CD4-positive, alpha-beta T cell treated with Interleukin-21 for 1 hour (primary cell): ENCODE data around the gene GATA3.

ENCODE experiments used
- DNase-seq: peaks from one replicate; pipeline ENCODE4 v3.0.0-alpha.2; 2020

Gene GATA3

GRCh38 chr10:8103543-8103942 lies 49.1 kb downstream of the GATA3 start:
- no peak for DNase-seq

DNA sequence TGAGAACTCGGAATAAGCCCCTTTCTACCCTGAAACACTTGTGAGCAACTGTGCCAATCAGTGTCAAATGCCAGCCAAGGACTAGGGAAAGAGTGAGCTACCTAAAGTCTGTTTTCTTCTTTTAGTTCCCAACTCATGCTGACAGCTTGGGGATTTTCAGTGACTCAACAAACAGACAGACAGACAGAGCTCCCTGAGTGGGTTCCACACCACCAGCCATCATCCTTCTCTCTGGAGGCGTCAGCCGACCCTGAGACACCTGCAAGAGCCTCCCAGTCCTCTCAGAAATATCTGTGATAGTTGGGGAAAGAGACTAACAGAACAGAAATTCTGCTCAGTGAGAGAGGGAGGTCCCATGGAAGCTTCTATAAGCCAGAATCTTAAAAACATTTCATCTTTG lies 49.5 kb downstream of the GATA3 start:
- DNase-seq = no peak

DNA sequence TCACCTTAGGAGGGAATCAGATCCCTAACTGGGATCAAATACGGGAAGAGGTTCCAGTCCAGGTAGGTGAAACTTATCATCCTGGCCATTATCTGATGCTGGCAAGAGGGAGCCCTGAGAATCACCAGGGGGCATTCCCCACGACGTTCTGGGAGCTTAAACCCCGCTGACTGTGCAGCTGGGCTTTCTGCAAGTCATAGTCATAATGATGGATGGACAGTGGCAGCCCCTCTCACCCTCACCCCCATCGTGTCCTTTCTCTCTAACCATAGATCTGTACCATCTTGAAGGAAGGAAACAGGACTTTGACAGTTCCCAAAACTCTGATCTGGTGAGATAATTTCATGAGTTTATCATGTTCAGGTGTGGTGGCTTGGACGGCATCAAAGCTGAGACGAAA lies 50.2 kb downstream of the GATA3 start:
- DNase-seq = no peak

DNA sequence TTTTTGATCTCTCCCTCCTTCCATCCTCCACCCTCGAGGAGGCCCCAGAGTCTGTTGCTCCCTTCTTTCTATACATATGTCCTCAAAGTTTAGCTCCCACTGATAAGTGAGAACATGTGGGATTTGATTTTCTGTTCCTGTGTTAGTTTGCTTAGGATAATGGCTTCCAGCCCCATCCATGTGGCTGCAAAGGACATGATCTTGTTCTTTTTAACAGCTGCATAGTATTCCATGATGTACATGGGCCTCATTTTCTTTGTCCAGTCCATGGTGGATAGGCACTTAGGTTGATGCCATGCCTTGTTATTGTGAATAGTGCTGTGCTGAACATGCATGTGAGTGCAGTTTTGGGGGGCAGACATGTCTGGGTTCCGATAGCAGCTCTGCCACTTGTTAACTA lies 51.4 kb downstream of the GATA3 start:
- DNase-seq = no peak

- DNase-seq = no peak
Observed at GRCh38 chr10:8112230-8112905, 57.9 kb downstream of the GATA3 start.

DNA sequence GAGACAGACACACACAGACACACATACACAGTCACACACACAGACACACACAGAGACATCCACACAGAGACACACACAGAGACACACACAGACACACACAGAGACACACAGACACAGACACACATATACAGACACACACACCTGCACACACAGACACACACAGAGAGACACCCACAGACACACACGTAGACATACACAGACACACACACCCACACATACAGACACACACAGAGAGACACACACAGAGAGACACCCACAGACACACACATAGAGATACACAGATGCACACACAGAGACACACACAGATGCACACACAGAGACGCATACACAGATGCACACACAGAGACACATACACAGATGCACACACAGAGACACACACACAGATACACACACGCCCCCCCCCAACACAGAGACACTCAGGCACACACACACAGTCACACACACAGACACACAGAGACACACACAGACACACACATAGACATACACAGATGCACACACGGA lies 58.5 kb downstream of the GATA3 start:
- DNase-seq = no peak

GRCh38 chr10:8113616-8114015 lies 59.1 kb downstream of the GATA3 start:
- DNase-seq = no peak

GRCh38 chr10:8114741-8115617 lies 60.5 kb downstream of the GATA3 start:
- DNase-seq = no peak

- no peak for DNase-seq
Observed at GRCh38 chr10:8115618-8115980, 61.1 kb downstream of the GATA3 start.

GRCh38 chr10:8116474-8116873 lies 62.0 kb downstream of the GATA3 start:
- DNase-seq = no peak

GRCh38 chr10:8116926-8117493 lies 62.5 kb downstream of the GATA3 start:
- DNase-seq = no peak

GRCh38 chr10:8121201-8121890 lies 66.9 kb downstream of the GATA3 start:
- DNase-seq = no peak

DNA sequence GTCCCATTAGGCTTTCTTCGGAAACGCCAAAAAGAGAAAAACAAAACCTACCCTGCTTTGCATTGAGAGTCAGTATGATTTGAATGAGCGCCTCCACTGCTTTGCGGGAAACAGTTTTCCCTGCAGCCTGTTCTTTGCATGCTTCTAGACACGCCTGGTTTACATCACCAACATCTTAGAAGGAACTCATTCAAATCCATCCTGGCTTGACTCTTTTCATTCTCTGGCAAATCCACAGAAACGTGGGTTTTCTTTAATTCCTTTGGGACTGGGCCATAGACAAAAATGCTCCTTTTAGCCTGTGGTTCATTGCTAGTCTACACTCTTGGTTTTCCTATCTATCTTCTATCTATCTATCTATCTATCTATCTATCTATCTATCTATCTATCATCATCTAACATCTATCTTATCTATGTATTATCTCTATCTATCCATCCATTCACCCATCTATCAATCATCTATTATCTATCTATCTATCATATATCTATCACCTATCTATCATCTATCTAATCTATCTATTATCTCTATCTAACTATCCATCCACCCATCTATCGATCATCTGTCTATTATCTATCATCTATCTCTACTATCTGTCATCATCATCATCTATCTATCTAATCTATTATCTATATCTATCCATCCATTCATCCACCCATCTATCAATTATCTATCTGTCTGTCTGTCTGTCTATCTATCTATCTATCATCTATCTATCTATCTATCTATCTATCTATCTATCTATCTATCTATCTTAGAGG lies 68.3 kb downstream of the GATA3 start:
- DNase-seq = no peak

DNA sequence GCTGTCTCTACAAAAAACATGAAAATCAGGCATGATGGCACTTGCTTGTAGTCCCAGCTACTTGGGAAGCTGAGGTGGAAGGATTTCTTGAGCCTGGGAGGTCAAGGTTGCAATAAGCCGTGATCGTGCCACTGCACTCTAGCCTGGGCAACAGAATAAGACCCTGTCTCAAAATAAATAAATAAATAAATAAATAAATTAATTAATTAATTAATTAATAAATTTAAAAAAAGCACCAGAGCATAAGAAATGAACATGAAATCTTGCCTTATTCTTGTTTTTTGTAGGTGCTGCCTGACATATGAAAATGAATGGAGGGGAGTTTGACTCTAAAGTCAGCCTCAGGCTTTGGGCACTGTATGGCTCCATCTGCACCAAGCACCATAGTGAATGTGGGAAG lies 69.9 kb downstream of the GATA3 start:
- DNase-seq = no peak
